Measurements from ENCODE around the gene PRPF8.

The PRPF8 gene

DNA sequence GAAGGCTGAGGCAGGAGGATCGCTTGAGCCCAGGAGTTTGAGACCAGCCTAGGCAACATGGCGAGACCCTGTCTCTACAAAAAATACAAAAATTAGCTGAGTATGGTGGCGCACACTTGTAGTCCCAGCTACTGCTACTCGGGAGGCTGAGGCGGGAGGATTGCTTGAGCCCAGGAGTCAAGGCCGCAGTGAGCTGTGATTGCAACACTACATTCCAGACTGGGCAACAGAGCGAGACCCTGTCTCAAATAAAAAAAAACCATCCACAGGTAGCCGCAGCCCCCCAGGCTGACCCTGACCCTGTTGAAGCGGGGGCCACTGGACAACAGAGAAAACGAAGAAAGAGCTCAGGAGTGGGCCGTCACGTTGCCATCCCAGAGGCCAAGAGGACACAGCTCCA, 60.0 kb downstream of the PRPF8 start:
- no peak for FAIRE-seq

DNA sequence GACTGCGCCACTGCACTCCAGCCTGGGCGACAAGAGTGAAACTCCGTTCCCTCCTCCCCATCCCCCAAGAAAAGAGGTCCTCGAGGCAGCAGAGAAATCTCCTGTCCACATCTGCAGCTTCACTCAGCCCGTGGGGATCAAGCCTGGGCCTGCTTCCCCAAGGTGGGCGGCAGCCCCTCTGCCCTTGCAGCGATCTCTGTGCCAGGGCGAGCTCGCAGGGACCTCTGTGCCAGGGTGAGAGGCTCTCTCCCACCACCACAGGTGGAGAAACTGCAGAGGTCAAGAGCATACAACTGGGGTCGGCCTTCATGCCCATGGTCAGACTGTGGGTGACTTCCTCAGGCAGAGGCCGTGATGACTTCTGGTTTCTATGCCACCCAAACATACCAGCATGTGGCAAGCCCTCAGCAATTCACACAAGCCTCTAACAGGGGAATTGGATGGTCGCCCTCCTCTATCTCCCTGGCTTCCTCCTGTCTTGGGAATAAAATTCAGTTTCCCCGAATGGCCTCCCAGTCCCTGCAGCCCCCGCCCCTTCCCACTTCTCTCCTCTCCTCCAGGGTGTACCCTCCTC, 61.5 kb downstream of the PRPF8 start:
- FAIRE-seq, result no peak

DNA sequence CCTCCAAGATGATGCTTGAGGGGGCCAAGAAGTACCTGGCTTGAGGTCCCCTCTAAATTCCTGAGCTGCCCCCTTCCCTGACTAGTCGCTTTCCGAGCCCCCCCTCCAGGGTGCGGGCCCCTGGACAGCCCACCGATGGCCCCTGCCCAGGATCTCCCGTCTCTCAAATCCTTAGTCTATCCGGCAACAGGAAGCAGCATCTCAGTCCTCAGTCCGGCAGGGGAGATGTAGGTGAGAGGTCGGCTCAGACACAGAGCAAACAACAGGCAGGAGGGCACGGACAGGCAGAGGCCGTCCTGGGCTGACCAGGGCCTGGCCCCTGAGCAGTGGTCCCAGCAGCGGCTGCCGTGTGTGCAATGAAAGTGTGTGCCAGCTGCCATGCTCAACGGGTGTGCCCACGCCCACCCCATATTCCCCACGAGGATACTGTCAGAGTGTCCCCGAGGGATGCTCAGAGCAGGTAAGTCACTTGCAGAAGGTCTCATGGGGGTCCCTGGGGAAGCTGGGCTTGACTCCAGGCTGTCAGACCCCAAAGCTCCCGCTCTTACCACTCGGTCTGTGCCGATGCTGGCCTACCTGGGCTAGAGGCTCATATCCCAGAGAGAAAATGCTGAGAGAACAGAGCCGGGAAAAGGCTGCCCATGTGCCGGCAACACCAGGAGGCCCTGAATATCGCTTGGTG, 63.3 kb downstream of the PRPF8 start:
- no peak for FAIRE-seq

DNA sequence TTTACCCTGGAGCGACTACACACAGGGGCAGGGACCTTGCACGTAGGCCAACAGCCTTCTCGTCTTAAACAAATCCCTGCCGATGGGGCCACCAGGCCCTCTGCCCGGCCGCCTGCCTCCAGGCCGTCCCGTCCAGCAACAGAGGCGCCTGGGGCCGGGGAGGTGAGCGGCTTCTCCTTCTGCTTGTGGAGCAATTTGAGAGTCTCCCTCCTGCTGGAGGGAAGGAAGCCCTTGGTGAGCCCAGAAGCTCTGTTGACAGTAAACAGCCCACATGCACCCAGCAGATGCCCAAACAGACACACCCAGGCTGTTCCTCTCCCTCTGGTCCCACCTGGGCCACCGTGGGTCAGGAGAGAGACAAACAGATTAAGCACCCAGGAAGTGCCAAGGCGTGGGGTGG, 64.2 kb downstream of the PRPF8 start:
- FAIRE-seq, result no peak

GRCh38 chr17:1617620-1618174, 67.0 kb downstream of the PRPF8 start:
- no peak for FAIRE-seq

DNA sequence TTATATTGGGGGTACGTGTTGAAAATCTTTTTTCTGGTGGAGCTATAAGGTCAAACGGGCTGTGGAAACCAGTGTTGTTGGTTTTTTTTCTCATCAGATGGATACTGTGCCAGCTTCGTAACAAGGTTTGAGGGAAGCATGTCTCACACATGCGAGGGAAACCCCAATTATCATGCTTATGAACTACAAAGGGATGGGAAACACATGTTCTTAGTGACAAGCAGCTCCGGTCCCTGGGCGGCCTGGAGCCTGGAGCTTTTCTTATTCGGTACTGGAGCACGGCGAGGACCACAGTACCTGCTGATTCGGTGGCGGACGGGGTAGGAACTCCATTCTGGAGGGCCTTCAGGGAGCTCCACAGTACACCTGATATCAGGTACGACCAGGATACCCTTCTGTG, 68.6 kb downstream of the PRPF8 start:
- FAIRE-seq, result no peak

DNA sequence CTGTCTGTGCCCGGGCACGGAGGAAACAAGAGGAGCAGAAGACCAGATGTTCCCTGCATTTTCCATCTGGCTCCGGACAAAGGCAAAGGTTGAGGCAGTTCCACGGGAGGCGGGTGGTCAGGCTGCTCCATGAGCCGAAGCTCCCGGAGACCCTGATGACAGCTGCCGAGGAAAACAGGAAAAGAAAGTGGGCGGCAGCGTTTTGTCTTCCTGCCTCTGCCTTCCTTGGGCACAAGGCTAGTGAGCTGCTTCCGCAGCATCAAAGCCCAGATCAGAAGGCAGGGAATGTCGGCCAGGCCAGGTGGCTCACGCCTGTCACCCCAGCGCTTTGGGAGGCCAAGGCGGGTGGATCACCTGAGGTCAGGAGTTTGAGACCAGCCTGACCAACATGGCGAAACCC, 72.3 kb downstream of the PRPF8 start:
- FAIRE-seq, result no peak

DNA sequence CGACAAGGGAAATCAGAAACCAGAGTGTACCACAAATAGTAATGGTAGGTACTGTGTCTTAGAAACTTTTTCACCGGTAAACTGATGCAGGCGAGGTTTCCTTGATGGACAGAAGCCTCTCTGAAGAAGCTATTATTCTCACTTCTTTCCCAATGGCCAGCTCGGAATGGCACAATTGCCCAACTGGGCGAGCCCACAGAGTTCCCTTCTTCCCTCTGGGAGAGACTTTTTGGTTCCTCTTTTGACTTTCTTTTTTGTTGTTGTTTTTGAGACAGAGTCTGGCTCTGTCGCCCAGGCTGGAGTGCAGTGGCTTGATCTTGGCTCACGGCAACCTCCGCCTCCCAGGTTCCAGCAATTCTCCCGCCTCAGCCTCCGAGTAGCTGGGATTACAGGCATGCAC, 73.0 kb downstream of the PRPF8 start:
- FAIRE-seq, result no peak

- no peak for FAIRE-seq
These were observed 76.0 kb downstream of the PRPF8 start for GRCh38 chr17:1608676-1609075.

DNA sequence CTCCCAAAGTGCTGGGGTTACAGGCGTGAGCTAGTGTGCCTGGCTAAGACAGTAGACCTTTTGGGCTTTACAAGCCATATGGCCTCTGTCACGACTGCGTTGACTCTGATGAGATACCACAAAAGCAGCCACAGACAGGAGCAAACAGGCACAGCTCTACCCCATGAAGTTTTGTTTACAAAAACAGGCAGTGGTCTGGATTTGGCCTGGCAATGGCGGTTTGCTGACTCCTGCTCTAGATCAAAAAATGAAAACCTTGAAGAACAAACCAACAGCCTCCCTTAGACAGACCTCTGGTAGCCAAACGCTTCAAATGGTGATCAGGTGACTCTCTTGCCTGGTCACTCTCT, 76.7 kb downstream of the PRPF8 start:
- FAIRE-seq, result no peak

- FAIRE-seq, result no peak
These were observed 78.2 kb downstream of the PRPF8 start for GRCh38 chr17:1606352-1606985.

- FAIRE-seq, result no peak
These were observed 78.9 kb downstream of the PRPF8 start for GRCh38 chr17:1605681-1606351.

GRCh38 chr17:1604831-1605528, 79.7 kb downstream of the PRPF8 start:
- no peak for FAIRE-seq

DNA sequence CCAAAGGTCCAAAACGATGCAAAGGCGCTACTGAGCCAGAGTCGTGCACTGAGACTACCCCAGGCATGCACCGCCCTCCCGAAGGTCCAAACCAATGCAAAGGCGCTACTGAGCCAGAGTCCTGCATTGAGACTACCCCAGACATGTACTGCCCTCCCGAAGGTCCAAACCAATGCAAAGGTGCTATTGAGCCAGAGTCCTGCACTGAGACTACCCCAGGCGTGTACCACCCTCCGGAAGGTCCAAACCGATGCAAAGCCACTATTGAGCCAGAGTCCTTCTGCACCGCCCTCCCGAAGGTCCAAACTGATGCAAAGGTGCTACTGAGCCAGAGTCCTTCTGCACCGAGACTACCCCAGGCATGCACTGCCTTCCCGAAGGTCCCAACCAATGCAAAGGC, 83.1 kb downstream of the PRPF8 start:
- FAIRE-seq, result no peak
